ENCODE results near the gene LMO1.

The LMO1 gene

GRCh38 chr11:8266246-8267241, 2.9 kb upstream of the LMO1 start:
- H3K27ac ChIP-seq, result no peak overlapping the region
- DNase-seq (ENCODE audit: low read depth, low spot score), result no peak

GRCh38 chr11:8265681-8266241, 2.1 kb upstream of the LMO1 start:
- DNase-seq (ENCODE audit: low read depth, low spot score), result no peak

GRCh38 chr11:8263109-8263768, 439 bp downstream of the LMO1 start:
- DNase-seq (ENCODE audit: low read depth, low spot score), result no peak
- no peak overlapping the region for H3K27ac ChIP-seq

More at GRCh38 chr11:8265681-8266241, 2.1 kb upstream of the LMO1 start:
- H3K27ac ChIP-seq, result no peak overlapping the region

GRCh38 chr11:8262552-8263108, 1.0 kb downstream of the LMO1 start:
- no peak for DNase-seq (ENCODE audit: low read depth, low spot score)
- H3K27ac ChIP-seq, result no peak overlapping the region

- no peak for DNase-seq (ENCODE audit: low read depth, low spot score)
- H3K27ac ChIP-seq, result no peak overlapping the region
Observed at GRCh38 chr11:8261921-8262551, 1.6 kb downstream of the LMO1 start.

GRCh38 chr11:8261291-8261690, 2.4 kb downstream of the LMO1 start:
- H3K27ac ChIP-seq, result no peak overlapping the region
- no peak for DNase-seq (ENCODE audit: low read depth, low spot score)

- no peak for DNase-seq (ENCODE audit: low read depth, low spot score)
- no peak overlapping the region for H3K27ac ChIP-seq
Observed at GRCh38 chr11:8260202-8260966, 3.3 kb downstream of the LMO1 start.

- H3K27ac ChIP-seq, result no peak overlapping the region
- DNase-seq (ENCODE audit: low read depth, low spot score), result no peak
Observed at GRCh38 chr11:8259306-8259959, 4.2 kb downstream of the LMO1 start.

- no peak overlapping the region for H3K27ac ChIP-seq
- DNase-seq (ENCODE audit: low read depth, low spot score), result peak; percentile 27
Observed at GRCh38 chr11:8258784-8259183, 4.9 kb downstream of the LMO1 start.

- no peak for DNase-seq (ENCODE audit: low read depth, low spot score)
- no peak overlapping the region for H3K27ac ChIP-seq
Observed at GRCh38 chr11:8258289-8258688, 5.4 kb downstream of the LMO1 start.

- no peak overlapping the region for H3K27ac ChIP-seq
- DNase-seq (ENCODE audit: low read depth, low spot score), result no peak
Observed at GRCh38 chr11:8257003-8257664, 6.5 kb downstream of the LMO1 start.

- no peak overlapping the region for H3K27ac ChIP-seq
- DNase-seq (ENCODE audit: low read depth, low spot score), result no peak
Observed at GRCh38 chr11:8256271-8257002, 7.2 kb downstream of the LMO1 start.

- no peak for DNase-seq (ENCODE audit: low read depth, low spot score)
- H3K27ac ChIP-seq, result no peak overlapping the region
Observed at GRCh38 chr11:8253566-8253965, 10.1 kb downstream of the LMO1 start.

GRCh38 chr11:8252946-8253345, 10.7 kb downstream of the LMO1 start:
- DNase-seq (ENCODE audit: low read depth, low spot score), result no peak
- no peak overlapping the region for H3K27ac ChIP-seq

- DNase-seq (ENCODE audit: low read depth, low spot score), result no peak
- no peak overlapping the region for H3K27ac ChIP-seq
Observed at GRCh38 chr11:8252388-8252787, 11.3 kb downstream of the LMO1 start.

- H3K27ac ChIP-seq, result no peak overlapping the region
- no peak for DNase-seq (ENCODE audit: low read depth, low spot score)
Observed at GRCh38 chr11:8251616-8252295, 11.9 kb downstream of the LMO1 start.

GRCh38 chr11:8250981-8251615, 12.6 kb downstream of the LMO1 start:
- no peak for DNase-seq (ENCODE audit: low read depth, low spot score)
- no peak overlapping the region for H3K27ac ChIP-seq
